SW 1271 (cell line): ENCODE measurements around the gene TAS2R1.

Source experiments
- DNase-seq, 2 experiments: peaks; one replicate each; lab custom pipeline; 2025; lab: John Stamatoyannopoulos, UW

Gene TAS2R1, protein sequence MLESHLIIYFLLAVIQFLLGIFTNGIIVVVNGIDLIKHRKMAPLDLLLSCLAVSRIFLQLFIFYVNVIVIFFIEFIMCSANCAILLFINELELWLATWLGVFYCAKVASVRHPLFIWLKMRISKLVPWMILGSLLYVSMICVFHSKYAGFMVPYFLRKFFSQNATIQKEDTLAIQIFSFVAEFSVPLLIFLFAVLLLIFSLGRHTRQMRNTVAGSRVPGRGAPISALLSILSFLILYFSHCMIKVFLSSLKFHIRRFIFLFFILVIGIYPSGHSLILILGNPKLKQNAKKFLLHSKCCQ

DNA sequence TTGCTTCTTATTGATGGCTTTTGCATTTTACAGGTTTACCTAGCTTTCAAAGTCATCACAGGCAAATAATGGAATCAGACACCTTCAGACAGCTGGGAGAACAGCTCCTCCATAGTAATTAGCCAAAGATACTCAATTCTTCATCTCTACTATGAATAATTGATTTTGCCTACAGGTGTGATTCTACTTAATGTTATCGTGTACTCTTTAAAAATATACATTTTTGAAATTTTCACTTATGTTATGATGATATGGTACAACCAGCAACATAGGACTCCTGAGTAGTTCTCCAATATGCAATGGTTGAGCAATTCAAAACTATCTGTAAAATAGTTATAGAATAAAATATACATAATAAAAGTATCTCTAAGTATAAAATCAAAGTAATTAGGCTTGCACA, at the start of gene TAS2R1:
Gene TAS2R1 (minus strand): TSS at position 101 of the 400 bp plus-strand sequence. CDS start 319 bp downstream, outside the sequence.
- DNase-seq = no peak

DNA sequence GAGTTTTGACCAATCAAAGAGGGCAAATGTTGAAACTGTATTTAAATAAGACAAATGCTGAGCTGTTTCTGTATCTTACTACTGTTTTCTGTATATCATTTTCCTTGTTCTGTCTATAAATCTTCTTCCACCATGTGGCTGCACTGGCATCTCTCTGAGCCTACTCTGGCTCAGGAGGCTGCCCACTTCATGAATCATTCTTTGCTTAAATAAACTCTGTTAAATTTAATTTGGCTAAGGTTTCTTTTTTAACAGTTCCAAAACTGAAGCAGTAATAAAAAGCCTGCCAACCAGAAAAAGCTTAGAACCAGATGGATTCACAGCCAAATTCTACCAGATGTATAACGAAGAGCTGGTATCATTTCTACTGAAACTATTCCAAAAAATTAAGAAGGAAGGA, 40.2 kb upstream of the TAS2R1 start:
- DNase-seq = no peak

DNA sequence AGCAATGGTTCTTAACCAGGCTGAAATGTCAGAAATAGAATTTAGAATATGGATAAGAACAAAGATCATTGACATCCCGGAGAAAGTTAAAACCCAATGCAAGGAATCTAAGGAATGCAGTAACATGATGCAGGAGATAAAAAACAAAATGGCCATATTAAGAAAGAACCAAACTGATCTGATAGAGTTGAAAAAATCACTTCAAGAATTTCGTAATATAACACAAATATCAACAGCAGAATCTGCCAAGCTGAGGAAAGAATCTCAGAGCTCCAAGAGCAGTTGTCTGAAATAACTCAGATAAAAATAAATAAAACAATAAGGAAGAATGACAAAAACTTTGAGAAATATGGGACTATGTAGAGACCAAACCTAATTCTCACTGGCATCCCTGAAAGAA, 37.8 kb upstream of the TAS2R1 start:
- DNase-seq = no peak

DNA sequence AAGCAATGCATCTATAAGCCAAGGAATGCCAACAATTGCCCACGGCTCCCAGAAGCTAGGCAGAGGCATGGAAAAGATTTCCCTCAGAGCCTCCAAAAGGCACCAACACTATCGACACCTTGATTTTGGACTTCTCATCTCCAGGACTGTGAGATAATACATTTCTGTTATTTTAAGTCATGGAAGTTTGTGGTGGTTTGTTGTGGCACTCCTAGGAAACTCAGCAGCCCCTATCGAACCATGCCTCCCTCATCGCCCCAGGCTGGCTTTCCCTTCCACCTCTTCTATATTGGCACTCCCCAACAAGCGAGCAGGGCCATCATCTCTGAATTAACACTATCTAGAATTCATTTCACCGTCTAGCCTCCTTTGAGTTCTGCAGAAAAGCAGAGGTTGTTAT, 33.7 kb upstream of the TAS2R1 start:
- DNase-seq = no peak

DNA sequence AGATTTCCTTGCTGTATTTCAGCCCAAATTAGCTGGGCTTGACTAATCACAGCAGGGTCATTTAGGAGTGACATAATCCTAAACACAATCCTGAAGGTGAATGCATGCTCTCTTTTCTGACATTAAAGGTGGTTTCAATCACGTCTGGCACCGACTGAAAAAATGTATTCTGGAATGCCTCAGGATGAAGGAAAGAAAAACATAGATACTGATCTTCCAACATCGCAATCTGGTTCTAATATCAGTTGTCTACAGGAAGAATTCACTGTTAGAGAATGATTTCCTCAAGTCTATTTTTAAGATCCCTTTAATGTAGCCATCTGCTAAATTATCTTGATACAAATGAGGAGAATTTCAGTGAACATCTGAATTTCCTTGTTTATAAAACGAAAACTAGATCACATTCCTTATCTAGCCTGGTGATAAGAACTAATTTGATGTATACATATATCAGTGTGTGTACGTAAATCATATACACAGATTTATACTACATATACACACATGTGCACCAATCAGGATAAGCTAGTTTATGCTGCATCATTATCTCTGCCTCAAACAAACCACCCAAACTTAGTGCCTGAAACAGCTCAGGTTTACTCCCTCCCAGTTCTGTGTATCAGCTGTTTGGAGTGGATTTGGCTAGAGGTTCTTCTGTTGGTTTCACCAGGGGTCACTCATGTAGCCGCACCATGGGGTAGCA, 31.3 kb upstream of the TAS2R1 start:
- DNase-seq = no peak

DNA sequence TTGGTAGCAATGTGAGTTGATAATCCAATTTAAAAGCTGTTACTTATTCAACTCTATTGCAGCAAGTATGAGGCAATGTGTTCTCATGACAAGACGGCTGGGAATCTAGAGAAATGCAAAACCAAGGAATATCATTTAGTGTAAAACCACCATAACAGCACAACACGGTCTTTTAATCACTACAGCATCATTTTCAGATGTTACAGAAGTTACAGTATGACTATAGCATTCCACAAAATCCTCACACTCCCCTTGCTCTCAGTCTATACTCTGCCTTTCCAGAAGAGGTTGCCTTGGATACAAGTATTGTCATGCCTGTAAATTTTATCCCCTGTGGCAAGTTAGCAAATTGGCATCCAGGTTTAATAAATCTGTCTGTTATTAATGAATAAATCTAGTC, 28.6 kb upstream of the TAS2R1 start:
- no peak for DNase-seq

DNA sequence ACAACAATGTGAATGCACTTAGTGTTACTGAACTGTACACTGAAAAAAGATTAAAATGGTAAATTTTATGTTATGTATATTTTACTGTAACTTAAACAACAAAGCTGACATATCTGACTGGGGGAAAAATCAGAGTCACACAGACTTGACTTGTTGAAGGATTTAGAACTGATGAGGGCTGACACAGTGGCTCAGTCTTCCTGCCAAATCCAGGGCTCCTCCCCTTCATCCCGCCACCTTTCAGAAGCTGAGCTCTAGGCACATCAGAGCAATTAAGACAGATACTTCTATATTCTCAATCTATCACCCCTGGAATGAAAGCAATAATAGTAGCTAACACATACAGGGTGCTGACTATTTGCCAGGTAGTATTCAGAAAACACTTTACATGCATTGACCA, 27.7 kb upstream of the TAS2R1 start:
- no peak for DNase-seq

DNA sequence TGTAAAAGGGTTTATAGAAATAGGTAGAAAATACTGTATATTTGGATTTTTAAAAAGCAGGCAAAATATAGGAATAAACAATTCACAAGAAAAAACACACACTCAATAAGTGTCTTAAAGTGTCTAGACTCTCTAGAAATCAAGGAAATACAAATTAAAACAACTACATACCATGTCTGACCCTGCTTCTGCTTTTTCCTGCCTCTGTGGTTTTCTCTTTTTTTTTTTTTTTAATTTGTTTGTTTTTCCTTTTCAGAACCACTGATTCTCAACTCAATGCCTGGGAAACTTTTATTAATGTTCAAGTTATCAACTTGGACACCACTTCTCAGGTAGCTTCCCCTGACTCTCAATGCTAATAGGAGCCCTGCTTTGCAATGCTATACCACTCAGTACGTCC, 25.5 kb upstream of the TAS2R1 start:
- DNase-seq = no peak

DNA sequence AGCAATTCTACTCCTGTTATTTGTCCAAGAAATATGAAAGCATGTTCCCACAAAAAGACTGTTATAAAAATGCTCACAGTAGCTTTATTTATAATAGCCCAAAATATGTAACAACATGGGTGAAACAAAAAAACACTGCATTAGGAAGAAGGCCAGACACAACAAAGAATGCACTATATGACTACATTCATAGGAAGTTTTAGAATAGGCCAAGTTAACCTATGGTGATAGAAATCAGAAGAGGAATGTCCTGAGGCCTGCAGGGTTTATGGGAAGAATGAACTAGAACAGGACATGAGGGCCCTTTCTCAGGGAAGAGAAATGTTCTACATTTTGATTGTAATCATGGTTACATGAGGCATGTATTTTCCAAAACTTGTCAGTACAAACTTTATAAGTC, 24.7 kb upstream of the TAS2R1 start:
- no peak for DNase-seq

DNA sequence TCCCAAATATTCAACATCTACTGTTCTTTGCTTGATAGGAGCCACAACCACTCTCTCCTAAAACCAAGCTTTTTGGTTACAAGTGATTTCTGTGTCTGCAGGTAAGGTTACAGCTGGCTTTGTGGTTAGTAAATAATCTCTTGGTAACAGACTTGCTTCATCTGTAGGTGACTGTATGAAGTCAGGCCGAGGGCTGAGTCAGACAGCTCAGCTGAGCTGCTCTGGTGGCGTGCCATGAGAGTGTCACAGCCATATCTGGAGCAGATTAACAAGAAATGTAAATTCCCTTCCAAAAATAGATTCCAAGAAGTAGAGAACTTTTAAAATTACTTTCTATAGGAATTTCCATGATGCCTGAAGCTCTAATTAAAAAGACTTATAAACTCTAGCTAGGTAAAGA, 23.7 kb upstream of the TAS2R1 start:
- no peak for DNase-seq

DNA sequence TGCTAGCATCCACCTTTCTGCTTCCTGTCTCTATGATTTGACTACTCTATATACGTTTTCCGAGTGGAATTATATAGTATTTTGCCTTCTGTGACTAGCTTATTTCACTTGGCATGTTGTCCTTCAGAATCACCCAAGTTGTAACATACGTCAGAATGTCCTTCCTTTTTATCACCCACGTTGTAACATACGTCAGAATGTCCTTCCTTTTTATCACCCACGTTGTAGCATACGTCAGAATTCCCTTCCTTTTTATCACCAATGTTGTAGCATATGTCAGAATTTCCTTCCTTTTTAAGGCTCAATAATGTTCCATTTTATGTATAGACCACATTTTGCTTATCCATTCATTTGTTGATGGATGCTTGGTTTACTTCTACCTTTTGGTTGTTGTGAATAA, 22.9 kb upstream of the TAS2R1 start:
- DNase-seq = no peak

DNA sequence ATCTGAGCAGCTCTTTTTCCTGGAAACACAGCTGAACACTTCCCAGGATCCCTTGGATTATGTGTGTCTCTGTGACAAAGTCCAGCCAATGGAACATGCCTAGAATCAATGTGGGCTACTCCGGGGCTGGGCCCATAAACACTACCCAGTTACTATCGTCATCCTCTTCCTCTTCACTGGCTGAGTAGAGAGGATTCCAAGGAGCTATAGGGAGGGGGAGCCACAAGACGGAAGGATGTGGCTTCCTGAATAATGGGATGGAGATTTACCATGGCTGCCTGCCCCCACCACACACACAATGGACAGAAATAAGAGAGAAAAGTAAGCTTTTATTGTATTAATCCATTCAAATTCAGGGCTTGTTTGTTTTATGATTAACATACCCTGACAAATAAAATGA, 22.1 kb upstream of the TAS2R1 start:
- DNase-seq = no peak

DNA sequence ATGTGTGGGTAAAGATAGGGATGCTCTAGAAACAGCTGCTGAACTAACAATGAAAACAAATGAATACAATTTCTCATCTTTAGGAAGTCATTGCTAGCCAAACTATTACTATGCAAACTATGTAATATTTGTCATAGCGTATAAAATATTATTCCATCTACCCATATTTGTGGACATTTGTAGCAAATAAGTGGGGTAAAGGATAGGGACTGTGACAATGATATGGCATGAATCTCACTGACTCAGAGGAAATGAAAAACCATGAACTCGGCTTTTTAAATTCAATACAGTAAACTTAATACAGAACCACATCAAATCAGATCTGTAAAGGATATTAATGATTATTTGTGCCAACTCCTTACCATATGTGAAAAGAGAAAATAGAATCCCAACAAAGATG, 16.7 kb upstream of the TAS2R1 start:
- no peak for DNase-seq

DNA sequence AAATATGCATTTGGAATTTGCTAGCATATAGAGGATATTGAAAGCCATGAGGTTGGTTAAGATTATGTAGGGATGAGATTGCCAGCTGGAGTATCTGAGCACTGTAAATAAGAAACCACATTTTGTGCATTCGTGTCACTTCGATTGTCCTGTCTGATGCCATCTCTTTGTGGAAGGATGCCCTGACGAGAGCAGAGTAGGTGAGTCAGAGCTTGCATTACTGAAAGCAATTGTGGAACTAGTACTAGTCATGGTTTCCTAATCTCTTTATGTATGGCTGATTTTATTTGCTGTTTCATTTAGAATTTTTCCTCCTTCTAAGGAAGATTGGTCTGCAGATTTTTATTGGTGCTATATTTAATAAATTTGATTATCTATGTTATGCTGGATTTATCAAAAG, 14.5 kb upstream of the TAS2R1 start:
- DNase-seq = no peak

DNA sequence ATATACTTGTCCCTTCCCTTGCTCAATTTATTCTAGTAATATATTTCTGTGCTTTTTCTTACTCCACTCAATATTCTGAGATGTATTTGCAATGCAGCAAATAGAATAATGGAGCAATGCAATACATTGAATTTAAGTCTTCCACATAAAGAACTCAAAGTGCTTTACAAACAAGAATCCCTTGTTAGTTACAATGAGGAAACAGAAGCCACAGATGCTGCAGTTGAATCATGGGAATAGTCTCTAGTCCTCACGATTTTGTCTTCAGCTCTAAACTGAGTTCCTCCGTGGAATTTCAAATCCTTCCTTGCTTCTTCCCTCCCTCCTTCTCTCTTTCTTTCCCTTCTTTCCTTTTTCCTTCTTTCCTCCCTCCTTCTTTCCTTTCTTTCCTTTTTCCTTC, 12.5 kb upstream of the TAS2R1 start:
- DNase-seq = no peak

DNA sequence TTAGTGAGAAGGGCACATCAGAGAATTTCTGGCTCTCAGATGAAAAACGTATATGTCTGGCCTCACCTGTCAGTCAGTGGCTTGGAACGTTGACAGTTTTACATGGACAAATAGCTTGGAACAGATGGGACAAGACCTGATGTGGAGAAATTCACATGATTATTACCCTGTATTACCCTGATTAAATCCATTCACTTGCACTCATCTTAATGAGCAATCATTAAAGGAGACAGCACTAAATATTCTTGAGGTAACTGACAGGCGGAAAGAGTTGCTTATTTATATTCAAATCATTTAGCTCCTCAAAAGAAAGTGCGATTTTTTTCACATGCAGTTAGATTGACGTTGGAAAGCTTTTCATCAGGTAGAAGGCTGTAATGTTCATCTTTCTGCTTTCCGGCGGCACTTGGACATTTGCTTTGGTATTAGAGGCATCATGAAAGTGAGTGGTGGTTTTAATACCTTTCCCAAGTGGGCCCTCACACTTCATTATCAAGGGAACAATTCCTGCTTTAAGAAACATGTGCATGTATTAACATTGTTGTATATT, 11.7 kb upstream of the TAS2R1 start:
- DNase-seq = no peak

DNA sequence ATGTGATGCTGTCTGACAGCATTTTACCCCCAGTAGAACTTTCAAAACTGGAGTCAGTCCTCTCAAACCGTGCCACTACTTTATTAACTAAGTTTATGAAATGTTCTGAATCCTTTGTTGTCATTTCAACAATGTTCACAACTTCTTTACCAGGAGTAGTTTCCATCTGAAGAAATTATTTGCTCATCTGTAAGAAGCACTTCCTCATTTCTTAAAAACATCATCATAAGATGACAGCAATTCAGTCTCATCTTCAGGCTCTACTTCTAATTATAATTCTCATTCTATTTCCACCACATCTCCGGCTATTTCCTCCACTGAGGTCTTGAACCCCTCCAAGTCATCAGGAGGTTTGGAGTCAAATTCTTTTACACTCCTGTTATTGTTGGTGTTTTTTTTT, 2.3 kb upstream of the TAS2R1 start:
- no peak for DNase-seq

DNA sequence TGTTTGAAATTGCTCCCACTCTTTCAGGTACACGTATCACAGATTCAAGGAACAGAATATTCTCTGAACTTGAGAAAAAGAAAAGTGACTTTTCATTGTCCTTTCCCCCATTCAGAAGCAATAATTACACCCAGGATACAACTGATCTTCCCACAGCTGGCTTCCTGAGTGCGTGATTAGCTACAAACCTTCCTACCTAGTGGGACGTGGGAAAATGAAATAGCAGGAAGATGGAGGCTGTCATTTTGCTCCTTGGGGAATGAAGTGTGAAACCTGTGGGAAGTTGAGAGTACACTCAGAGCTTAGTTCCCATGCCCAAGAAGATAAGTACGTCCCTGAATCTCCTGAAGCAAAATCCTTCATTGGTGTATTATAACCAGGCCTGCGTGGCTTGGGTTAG, 2.6 kb downstream of the TAS2R1 start:
- no peak for DNase-seq

DNA sequence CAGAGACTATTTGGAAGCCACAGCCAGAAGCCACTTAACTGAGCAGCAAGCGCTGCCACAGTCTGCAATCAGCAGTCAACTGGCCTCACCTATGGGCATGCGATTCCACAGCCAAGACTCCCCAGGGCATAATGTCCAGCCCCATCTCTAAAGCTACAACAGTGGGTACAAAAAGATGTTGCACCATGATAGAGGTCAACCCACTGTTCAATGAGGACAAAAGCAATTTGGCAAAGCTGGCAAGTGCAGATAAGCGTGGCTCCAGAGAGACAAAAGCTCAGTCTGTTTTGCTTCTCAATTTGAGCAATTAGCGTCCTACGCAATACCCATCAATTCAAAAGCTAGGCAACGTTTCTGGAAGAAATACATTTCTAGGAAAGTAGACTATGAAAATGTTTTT, 3.2 kb downstream of the TAS2R1 start:
- DNase-seq = no peak

DNA sequence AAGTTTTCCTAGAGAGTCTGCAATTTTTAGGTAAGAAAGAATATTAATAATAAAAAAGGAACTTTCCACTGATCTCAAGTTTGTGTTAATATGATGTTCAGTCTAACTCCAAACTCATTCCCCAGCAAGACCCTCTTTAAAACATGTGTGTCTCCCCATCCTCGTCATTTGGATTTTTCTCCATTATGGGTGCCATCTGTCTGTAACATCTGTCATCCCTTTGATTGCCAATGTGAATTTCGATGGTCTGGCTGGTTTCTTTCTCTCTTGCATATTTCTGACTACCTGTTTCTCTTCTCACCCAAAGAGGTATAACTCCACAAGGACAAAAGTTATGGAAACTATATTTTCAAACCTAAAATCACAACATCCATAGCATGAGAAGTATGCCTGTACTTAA, 4.4 kb downstream of the TAS2R1 start:
- no peak for DNase-seq

DNA sequence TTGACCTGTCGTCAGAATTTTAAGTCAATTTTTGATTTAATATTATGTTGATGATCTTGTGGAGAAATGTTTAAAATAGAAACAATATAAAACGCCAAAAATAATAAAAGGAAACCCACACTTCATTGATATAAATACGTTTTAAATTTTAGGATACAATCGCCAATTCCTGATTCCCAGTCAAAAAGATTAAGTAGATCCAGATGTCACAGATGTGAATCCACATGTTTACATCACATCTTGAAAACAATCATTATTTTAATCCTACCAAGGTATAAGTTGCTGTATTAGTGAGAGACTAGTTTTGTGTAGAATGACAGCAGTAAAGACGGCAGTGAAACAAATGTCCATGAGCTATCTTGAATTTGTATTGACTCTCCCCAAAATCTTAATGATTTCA, 4.9 kb downstream of the TAS2R1 start:
- DNase-seq = no peak

DNA sequence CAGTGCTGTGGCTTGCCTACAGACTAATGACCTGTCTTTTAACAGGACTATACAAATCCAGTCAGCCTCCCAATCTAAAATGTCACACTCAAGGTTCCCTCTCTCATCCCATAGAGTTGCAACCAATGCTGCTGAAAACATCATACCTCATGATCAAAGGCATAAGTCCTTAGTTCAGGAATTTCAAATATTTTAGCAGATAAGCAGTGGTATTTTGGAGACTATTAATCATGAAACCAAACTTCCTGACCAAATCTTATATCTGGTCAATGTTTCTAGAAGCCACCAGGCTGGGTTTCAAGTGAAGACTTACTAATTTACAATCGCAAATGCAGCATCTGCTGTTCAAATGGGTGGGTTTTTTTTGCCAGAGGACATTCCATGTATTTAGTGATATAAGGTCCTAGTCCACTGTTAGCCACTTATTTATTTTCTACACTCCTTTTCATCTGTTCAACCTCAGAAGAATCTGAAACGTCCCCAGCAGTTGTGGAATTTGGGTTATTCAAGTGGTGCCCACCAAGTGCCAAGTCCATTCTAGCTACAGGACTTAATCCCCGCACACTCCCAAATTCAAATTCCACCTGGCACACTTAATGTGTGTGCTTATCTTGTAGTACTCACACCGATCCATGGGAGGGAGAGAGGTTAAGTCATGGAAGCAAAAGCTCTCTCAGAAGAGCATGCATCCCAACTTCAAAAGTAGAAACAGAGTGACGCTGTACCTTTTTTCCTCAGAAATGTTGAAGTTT, 5.8 kb downstream of the TAS2R1 start:
- DNase-seq = peak in 1 of 2 experiments; percentile 35

DNA sequence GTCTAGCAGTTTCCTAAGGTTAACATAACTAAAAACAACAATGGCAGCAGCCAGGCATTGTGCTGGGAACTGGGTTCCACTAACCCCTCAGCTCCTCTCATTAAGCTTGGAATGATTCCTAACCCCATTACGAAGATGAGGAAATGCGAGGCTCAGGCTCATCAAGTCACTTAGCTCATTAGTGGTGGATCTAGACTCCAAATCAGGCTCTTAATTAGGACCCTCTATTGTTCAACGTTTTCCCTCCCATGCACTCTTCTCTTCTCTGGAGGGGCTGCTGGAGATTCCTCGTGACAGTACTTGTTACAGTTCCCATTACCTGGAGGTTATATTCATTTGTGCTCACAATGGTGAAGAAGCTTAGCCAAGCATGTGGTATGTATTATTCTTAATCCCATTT, 6.5 kb downstream of the TAS2R1 start:
- DNase-seq = no peak
